IMR-90 (cell line): Measurements from ENCODE around the gene SERPINA6.

ENCODE experiments used
- CTCF ChIP-seq: conservative IDR thresholded peaks from 2 replicates; pipeline ENCODE4 v1.5.1; 2012; ENCODE audit warnings: mild to moderate bottlenecking, low read depth, low read length, improper control_type of control experiment
- MAZ ChIP-seq: IDR thresholded peaks from 2 replicates; pipeline ENCODE4 v1.6.1; 2012; ENCODE audit warnings: low read depth, mild to moderate bottlenecking, low read length, improper control_type of control experiment, moderate library complexity, borderline replicate concordance

DNA sequence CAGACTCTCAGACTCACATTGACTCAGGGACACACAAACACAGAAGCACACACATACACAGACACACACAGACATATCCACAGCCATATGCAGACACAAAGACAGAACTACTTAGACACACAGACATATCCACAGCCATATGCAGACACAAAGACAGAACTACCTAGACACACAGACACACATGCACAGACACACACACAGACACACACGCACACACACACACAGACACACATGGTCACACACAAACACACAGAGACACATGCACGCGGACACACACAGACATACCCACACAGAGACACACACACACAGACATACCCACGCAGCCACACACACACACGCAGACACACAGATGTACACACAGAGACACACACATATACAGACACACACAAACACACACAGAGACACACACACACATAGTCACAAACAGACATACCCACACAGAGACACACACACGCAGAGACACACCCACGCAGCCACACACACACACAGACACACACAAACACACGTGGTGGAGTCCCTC lies 39.5 kb upstream of the SERPINA6 start:
- no peak for TF ChIP-seq MAZ
- no peak for TF ChIP-seq CTCF
